H1 (cell line): ENCODE measurements around the gene NRL. TPM values are rescaled to one million over a fixed set of nuclear protein-coding genes. Genes with fewer than 3 reads are reported as not detected.
A peak's percentile ranks its signal among the peaks of the same experiment; 100 is the strongest.

Experiments used
- CBX5 ChIP-seq: fragments of 300-800, 300-1000 bp; sonication (generic); IDR thresholded peaks from 2 replicates; pipeline ENCODE4 v1.7.1; 2016; ENCODE audit warnings: antibody characterized with exemption, low read length, low read depth
- POLR2AphosphoS5 ChIP-seq: IDR thresholded peaks from 2 replicates; pipeline ENCODE4 v1.6.1; 2011; ENCODE audit warnings: low read depth, low read length
- RXRA ChIP-seq: IDR thresholded peaks from 2 replicates; pipeline ENCODE4 v1.6.1; 2011; ENCODE audit warnings: low read depth, mild to moderate bottlenecking, low read length, moderate library complexity; ENCODE audit not compliant: insufficient read depth
- SIN3A ChIP-seq, 2 experiments: IDR thresholded peaks in 1 of 2; conservative IDR thresholded peaks in 1 of 2; 2 replicates each; pipeline ENCODE4 v1.6.1; 2011 to 2012; ENCODE audit warnings: low read length in 2 of 2, improper control_type of control experiment in 1 of 2, low read depth in 1 of 2, mild to moderate bottlenecking in 1 of 2
- YY1 ChIP-seq: IDR thresholded peaks from 2 replicates; pipeline ENCODE4 v1.6.1; 2011; ENCODE audit warnings: low read depth, mild to moderate bottlenecking, low read length
- ZNF274 ChIP-seq: IDR thresholded peaks from 2 replicates; pipeline ENCODE4 v1.7.0; 2012; ENCODE audit warnings: low read length, borderline replicate concordance; ENCODE audit errors: extremely low read depth
- polyA plus RNA-seq, 7 experiments: library from polyadenylated mRNA; depleted of rRNA in 3 of 7; stranded (reverse) in 5 of 7; unstranded in 2 of 7; fragments of >200 nt in 5 of 7; fragments of 200-250 nt in 2 of 7; gene quantifications; 1 replicate in 5 of 7; 2 replicates in 1 of 7; 4 replicates in 1 of 7; pipeline versions ENCODE4 v1.2.1 to v1.2.3, GENCODE V29; 2011 to 2013; ENCODE audit warnings: missing spikeins in 2 of 7, mixed read lengths in 2 of 7
- total RNA-seq: library from RNA; stranded (reverse); fragmentation: NEBNext Ultra II Directional; extraction: Animal tissue kit (Norgen Biotek cat#: 25700); gene quantifications from 2 replicates; pipeline ENCODE4 v1.2.1, GENCODE V29; 2021
- TF ChIP-seq, protein P1 (sequence below): IDR thresholded peaks from 2 replicates; pipeline ENCODE4 v1.6.1; 2011; ENCODE audit warnings: low read length, improper control_type of control experiment

Gene NRL
- total and polyA plus RNA-seq, 2 of the 8 experiments (the other 6 are each of a cell fraction or from before 2014, with no cell fraction given), result 1.1 to 2.2 TPM

GRCh38 chr14:24115422-24116127 lies 826 bp upstream of the NRL start (continued):
- TF ChIP-seq ZNF274, result no peak
- no peak for TF ChIP-seq CBX5
- no peak for TF ChIP-seq YY1
- no peak for TF ChIP-seq RXRA
- TF ChIP-seq, protein P1, sequence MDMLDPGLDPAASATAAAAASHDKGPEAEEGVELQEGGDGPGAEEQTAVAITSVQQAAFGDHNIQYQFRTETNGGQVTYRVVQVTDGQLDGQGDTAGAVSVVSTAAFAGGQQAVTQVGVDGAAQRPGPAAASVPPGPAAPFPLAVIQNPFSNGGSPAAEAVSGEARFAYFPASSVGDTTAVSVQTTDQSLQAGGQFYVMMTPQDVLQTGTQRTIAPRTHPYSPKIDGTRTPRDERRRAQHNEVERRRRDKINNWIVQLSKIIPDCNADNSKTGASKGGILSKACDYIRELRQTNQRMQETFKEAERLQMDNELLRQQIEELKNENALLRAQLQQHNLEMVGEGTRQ, result no peak
- 0 out of 4 replicates have a peak, but pooled peaks of 1 of the 2 experiments have one; percentile 62 for TF ChIP-seq SIN3A (conservative IDR thresholded peaks at IDR 0.05 in 1 of 2, IDR thresholded peaks at IDR 0.05 in 1 of 2; ENCODE audit: low read depth in 1 of 2, low read length in 2 of 2)
- no peak for TF ChIP-seq POLR2AphosphoS5
- TF ChIP-seq, all 59 proteins: peak for 2
